ENCODE measurements around the gene SLC25A21.

The SLC25A21 gene

GRCh38 chr14:37170237-37170636 lies 2.2 kb downstream of the SLC25A21 start:
- no peaks in the 10 kb centered on the region for H3K9me3 ChIP-seq (replicated peaks; ENCODE audit: insufficient read depth, low read length)
- no peak overlapping the region for H3K4me2 ChIP-seq (ENCODE audit: low read depth, low read length)
- no peaks in the 10 kb centered on the region for H3K36me3 ChIP-seq (replicated peaks; ENCODE audit: insufficient read depth, low read length)
- H3K79me2 ChIP-seq (ENCODE audit: low read length): no peaks in the 10 kb centered on the region
- H3K9me2 ChIP-seq (replicated peaks; ENCODE audit: insufficient read depth, low read length): no peaks in the 10 kb centered on the region
- H3K27ac ChIP-seq (ENCODE audit: low read length): no peak overlapping the region
- no peak overlapping the region for H2AFZ ChIP-seq (ENCODE audit: low read length)
- TF ChIP-seq EZH2 (optimal IDR thresholded peaks at IDR 0.05; ENCODE audit: low read depth, low read length): no peak
- TF ChIP-seq EZH2phosphoT487 (IDR thresholded peaks at IDR 0.05; ENCODE audit: low read length): no peak
- TF ChIP-seq, protein P1, sequence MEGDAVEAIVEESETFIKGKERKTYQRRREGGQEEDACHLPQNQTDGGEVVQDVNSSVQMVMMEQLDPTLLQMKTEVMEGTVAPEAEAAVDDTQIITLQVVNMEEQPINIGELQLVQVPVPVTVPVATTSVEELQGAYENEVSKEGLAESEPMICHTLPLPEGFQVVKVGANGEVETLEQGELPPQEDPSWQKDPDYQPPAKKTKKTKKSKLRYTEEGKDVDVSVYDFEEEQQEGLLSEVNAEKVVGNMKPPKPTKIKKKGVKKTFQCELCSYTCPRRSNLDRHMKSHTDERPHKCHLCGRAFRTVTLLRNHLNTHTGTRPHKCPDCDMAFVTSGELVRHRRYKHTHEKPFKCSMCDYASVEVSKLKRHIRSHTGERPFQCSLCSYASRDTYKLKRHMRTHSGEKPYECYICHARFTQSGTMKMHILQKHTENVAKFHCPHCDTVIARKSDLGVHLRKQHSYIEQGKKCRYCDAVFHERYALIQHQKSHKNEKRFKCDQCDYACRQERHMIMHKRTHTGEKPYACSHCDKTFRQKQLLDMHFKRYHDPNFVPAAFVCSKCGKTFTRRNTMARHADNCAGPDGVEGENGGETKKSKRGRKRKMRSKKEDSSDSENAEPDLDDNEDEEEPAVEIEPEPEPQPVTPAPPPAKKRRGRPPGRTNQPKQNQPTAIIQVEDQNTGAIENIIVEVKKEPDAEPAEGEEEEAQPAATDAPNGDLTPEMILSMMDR (IDR thresholded peaks at IDR 0.05; ENCODE audit: low read length): no peak
- no peak overlapping the region for H3K9ac ChIP-seq (ENCODE audit: low read length)
- H3K4me3 ChIP-seq (ENCODE audit: low read length): no peak overlapping the region
- DNase-seq: no peak
- H3K27me3 ChIP-seq (replicated peaks; ENCODE audit: insufficient read depth, low read length): no peaks in the 10 kb centered on the region
- H3F3A ChIP-seq (ENCODE audit: insufficient read depth, low read length): no peaks in the 10 kb centered on the region
- H4K20me1 ChIP-seq (ENCODE audit: insufficient read depth, low read length): no peaks in the 10 kb centered on the region
- no peaks in the 10 kb centered on the region for H3K4me1 ChIP-seq (ENCODE audit: low read length)

DNA sequence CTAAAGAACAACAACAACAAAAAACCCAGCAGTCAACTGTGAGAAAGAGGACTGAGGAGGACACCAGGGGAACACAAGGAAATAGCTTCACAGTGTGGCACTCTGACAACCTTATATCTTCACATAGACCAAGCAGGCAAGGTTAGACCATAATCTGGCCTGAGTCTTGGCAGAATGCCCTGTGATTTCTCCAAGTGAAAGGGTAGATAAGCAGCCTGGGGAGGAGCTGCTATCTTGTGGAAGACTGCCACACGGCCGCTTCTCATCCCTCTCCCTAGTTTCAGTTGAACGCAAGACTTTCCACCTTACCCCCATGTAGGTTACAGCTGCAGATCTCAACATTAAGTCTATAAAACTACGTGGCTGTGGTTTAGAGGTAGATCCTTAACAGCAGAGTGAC lies 3.7 kb downstream of the SLC25A21 start:
- no peaks in the 10 kb centered on the region for H3K36me3 ChIP-seq (replicated peaks; ENCODE audit: insufficient read depth, low read length)
- TF ChIP-seq, protein P1 (IDR thresholded peaks at IDR 0.05; ENCODE audit: low read length): no peak
- TF ChIP-seq EZH2 (optimal IDR thresholded peaks at IDR 0.05; ENCODE audit: low read depth, low read length) (no peak), EZH2phosphoT487 (IDR thresholded peaks at IDR 0.05; ENCODE audit: low read length) (no peak)
- no peak overlapping the region for H3K9ac ChIP-seq (ENCODE audit: low read length)
- no peak overlapping the region for H3K27ac ChIP-seq (ENCODE audit: low read length)
- no peaks in the 10 kb centered on the region for H3K9me3 ChIP-seq (replicated peaks; ENCODE audit: insufficient read depth, low read length)
- H3K79me2 ChIP-seq (ENCODE audit: low read length): no peaks in the 10 kb centered on the region
- no peak overlapping the region for H3K4me2 ChIP-seq (ENCODE audit: low read depth, low read length)
- no peaks in the 10 kb centered on the region for H3K27me3 ChIP-seq (replicated peaks; ENCODE audit: insufficient read depth, low read length)
- no peaks in the 10 kb centered on the region for H3K9me2 ChIP-seq (replicated peaks; ENCODE audit: insufficient read depth, low read length)
- H3K4me1 ChIP-seq (ENCODE audit: low read length): no peaks in the 10 kb centered on the region
- no peaks in the 10 kb centered on the region for H3F3A ChIP-seq (ENCODE audit: insufficient read depth, low read length)
- DNase-seq: no peak
- H2AFZ ChIP-seq (ENCODE audit: low read length): no peak overlapping the region
- H3K4me3 ChIP-seq (ENCODE audit: low read length): no peak overlapping the region
- H4K20me1 ChIP-seq (ENCODE audit: insufficient read depth, low read length): no peaks in the 10 kb centered on the region

DNA sequence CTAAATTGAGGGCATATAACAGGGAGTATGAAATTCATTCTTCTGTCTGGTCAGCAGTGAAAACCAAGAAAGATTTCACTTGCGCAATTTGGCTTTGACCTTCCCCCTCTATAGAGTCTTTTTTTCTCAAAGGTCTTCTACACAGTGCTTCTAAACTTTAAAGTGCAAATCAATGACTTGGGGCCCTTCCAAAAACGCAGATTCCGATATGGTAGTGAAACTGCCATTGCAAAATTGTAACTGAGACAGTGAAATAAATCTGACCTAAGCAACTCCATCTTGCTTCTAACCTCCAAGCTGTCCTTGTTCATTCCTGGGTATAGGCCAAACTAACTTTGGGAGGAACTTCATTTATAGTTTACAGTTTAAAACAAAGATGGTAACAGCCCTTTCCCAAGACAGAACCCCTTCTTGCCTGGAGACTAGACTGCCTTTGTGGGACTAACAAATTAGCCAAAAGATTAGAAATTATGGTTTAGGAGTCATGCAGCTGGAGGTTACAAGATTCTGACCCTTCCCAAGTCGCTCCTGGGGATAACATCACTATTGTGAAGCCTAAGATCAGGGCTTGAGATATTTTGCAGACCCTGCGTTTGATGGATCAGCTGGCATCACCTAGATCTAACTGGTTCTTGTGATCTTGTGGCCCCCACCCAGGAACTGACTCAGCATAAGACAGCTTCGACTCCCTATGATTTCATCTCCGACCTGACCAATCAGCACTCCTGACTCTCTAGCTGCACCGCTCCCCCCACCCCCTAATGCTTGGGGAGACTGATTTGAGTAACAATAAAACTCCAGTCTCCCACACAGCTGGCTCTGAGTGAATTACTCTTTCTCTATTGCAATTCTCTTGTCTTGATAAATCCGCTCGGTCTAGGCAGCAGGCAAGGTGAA lies 5.0 kb downstream of the SLC25A21 start:
- H2AFZ ChIP-seq (ENCODE audit: low read length): no peak overlapping the region
- TF ChIP-seq, protein P1 (IDR thresholded peaks at IDR 0.05; ENCODE audit: low read length): no peak
- TF ChIP-seq EZH2 (optimal IDR thresholded peaks at IDR 0.05; ENCODE audit: low read depth, low read length): no peak
- no peak for TF ChIP-seq EZH2phosphoT487 (IDR thresholded peaks at IDR 0.05; ENCODE audit: low read length)
- no peaks in the 10 kb centered on the region for H3K9me2 ChIP-seq (replicated peaks; ENCODE audit: insufficient read depth, low read length)
- no peak overlapping the region for H3K4me3 ChIP-seq (ENCODE audit: low read length)
- no peak overlapping the region for H3K9ac ChIP-seq (ENCODE audit: low read length)
- H3F3A ChIP-seq (ENCODE audit: insufficient read depth, low read length): no peaks in the 10 kb centered on the region
- H3K4me1 ChIP-seq (ENCODE audit: low read length): no peaks in the 10 kb centered on the region
- no peaks in the 10 kb centered on the region for H3K9me3 ChIP-seq (replicated peaks; ENCODE audit: insufficient read depth, low read length)
- no peak overlapping the region for H3K27ac ChIP-seq (ENCODE audit: low read length)
- H3K36me3 ChIP-seq (replicated peaks; ENCODE audit: insufficient read depth, low read length): no peaks in the 10 kb centered on the region
- H4K20me1 ChIP-seq (ENCODE audit: insufficient read depth, low read length): no peaks in the 10 kb centered on the region
- H3K4me2 ChIP-seq (ENCODE audit: low read depth, low read length): no peak overlapping the region
- no peaks in the 10 kb centered on the region for H3K27me3 ChIP-seq (replicated peaks; ENCODE audit: insufficient read depth, low read length)
- H3K79me2 ChIP-seq (ENCODE audit: low read length): no peaks in the 10 kb centered on the region
- no peak for DNase-seq

Measured in MM.1S (cell line).